Inflammatory macrophage treated with lipopolysaccharide for 1 hour (primary cell): ENCODE measurements around the gene CDKN2B-AS1.
A peak's percentile ranks its signal among the peaks of the same experiment; 100 is the strongest.

Experiments
- DNase-seq, 2 donors: peaks; one replicate each; pipeline ENCODE4 v3.0.0-alpha.2; 2020 to 2022

The CDKN2B-AS1 gene

DNA sequence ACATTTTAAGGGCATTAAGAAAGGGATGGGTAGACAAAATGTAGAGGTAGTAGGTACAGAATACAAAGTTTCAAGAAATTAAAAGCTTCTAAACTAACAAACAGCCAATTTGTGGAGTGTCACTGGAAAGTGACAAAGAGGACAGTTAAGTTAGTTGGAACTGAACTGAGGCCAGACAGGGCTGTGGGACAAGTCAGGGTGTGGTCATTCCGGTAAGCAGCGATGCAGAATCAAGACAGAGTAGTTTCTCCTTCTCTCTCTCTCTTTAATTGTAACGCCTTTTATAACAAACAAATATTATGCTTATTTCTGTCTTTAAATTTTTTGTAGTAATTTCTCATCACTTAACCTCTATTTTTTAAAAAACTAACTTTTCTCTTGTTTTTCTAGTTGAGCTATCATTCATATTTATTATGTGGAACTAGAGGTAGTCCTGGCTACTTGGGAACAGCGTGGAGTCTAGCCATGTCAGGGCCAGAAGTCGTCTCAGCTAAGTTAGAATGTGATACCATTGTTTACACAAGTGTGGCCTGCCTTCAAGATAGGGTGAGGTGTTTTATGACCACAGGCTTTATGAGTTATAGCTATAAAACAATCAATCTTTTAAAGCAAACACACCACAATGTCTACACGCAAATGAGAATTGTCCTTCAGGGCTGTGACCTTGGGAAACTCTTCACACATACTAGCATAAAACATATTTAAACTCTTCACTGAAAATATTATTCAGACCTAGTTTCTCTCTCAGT, 129.8 kb downstream of the CDKN2B-AS1 start:
- DNase-seq: no peak

DNA sequence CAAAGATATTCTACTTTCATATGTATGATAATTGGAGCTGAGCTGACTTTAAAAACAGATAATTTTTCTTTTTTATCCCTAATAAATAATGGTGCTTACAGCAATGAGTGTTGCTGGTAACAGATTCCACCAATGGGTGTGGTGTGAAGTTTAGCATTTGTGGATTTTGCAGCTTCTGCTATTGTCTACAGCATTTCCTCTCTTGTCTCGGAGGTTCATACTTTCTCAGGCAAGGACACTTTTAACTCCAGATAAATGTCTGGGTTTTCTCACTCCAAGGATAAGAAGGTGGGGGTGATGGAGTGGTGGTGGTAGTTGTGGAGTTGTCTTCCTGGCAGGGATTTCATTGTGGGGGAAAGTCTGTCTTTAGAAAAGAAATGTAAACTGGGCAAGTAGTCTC, 134.5 kb downstream of the CDKN2B-AS1 start:
- no peak for DNase-seq

DNA sequence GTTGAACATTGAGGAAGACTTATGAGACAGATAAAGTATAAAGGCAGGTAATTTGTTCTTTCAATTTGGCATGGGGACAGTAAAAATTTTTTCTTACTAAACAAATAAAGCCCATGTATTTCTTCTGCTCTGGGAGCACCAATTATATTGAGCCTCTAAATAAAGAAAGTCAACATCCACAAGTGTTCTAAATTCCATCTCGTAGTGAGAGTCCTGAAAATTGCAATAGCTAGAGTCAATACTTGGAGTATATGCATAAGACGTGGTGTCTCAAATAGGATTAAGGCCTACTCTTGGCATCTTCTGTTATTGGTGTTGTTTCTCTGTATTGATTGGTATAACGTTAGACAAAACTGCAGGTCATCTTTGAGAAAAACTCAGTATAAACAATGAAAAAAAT, 135.0 kb downstream of the CDKN2B-AS1 start:
- no peak for DNase-seq

DNA sequence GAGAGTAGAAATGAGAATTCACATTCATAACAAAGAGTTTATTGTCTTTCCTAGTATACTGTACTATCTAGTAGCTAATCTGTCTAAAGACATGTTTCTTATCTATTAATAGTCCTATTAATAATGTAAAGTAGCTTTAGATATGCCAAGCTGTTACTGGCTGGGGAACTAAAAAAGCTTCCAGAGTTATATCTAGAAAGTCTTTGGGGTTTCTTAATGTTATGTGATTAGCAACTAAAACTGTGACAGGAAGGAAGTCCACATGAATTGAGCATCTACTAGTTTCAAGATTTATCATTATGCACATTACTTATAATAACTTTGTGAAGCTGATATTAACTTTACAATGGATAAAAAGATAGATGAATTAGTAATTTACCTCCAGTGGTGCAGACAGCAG, 137.2 kb downstream of the CDKN2B-AS1 start:
- DNase-seq: no peak

DNA sequence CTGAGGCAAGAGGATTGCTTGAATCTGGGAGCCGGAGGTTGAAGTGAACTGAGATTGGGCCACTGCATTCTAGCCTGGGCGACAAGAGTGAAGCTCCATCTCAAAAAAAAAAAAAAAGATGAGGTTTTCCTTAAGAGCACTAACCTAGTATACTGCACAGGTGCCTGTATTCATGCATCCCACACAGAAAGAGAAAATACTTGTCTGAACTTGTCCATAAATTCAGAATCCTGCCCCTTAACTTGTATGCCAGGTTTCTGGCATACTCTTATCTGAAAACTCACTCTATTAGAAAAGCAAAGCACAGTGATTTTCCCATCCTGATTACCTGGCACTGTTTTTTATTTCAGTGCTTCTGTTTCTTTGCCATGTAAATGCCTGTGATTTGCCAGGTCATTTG, 139.8 kb downstream of the CDKN2B-AS1 start:
- DNase-seq: no peak

DNA sequence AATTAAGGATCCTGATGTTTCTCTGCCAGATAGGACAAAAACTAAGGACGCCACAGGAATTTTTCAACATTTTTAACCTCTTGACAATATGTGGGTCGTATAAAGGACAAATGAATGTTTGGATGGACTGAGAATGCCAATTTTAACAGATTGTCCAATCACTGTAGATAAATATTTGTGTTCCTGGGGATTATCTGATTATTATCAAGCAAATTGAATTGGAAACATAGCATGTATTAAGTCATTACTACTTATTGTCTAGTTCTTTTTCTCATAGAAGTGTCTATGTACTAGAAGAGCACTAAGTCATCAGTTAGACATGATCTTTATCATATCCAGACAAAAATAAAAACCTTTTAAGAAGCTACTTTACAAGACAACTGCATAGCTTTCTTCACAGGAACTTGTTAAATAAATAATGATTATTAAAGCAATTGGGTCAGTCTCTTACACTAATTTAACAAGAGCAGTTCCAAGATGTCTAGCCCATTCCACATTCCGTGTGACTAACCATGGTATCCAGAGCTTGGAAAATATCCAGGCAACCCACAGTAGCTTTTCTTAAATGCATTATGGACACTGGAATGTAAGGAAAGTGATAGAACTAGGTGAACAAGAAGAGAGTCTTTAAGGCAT, 142.0 kb downstream of the CDKN2B-AS1 start:
- DNase-seq: no peak

DNA sequence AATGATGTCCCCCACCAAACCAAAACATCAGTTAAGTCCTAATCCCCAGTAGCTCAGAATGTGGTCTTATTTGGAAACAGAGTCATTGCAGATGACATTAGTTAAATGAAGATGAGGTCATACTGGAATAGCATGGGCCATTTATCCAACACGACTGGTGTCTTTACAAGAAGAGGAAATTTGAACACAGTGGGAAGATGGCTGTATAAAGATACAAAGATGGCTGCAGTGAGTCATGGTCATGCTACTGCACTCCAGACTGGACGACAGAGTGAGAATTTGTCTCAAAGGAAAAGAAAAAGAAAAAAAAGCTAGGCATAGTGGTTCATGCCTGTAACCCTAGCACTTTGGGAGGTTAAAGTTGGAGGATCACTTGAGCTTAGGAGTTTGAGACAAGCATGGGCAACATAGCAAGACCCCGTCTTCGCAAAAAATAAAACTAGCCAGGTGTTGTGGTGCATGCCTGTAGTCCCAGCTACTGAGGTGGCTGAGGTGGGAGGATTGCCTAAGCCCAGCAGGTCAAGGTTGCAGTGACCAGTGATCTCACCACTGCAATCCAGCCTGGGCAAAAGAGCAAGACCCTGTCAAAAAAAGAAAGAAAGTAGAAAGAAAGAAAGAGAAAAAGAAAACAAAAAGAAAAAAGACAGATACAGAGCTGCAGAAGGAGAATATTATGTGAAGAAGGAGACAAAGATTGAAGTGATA, 144.5 kb downstream of the CDKN2B-AS1 start:
- peak; percentile 47 to 69 for DNase-seq

DNA sequence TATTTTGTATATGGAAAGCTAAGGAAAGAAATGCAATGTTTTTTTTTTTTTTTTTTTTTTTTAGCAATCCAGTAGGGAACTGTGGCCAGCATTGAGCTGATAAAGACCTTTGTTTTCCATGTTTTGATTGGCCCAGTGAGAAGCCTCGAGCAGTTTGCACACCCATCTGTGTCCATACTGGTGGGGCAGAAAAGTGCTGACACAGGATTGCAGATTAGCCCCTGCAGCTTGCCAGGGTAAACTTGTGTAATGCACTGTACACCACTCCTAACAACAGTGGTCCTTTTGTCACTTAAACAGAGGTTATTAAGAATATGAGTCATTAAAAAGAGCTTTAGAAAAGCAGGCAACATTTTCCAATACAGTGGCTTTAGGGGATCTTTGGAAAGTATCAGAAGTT, 147.3 kb downstream of the CDKN2B-AS1 start:
- DNase-seq: no peak

DNA sequence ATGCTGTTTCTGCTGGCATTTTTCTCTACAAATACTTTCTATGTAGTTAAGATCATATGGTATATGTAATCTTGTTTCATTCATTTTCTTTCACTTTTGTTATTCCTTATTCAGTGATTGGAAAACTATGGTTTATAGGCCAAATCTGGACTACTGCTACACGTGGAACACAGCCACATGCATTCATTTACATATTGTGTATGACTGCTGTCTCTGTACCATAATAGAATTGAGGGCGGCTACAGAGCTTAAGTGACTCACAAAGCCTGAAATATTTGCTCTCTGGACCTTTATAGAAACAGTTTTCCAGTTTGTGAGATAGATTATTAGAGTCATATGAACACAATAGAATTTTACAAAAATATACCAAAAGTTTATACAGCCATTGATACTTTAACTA, 148.1 kb downstream of the CDKN2B-AS1 start:
- peak in 1 of 2 donors; percentile 62 for DNase-seq

DNA sequence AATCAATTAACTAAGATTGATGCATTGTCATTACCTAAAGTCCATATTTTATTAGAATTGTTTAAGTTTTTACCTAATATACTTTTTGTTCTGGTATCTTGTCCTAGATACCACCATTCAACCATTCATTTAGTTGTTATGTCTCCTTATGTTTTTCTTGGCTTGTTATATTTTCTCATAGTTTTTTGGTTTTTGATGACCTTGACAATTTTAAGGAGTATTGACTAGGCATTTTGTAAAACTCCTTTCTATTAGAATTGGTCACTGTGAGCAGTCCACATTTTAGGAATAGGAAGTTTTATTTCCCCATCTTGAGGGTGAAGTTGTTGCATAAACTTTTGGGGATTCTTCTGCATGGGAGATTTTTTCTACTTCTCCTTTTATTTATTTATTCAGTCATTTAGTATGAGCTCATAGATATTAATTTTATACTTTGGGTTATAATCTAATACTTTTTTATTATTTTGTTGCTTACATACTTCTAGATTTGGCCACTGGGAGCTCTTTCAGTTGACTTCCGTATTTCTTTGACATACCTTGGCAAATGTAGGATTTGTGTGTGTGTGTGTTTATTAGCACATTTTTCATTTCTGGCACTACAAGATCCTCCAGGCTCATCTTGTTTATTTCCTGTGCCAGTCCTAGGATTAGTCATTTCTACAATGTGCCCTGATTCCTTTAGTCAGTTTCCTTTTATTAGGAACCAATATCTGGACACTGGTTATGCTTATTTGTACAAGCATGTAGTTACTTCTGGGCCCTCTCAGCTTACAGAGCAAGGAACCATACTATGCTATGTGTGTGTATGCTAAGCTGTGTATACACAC, 149.4 kb downstream of the CDKN2B-AS1 start:
- DNase-seq: peak; percentile 69 to 76

DNA sequence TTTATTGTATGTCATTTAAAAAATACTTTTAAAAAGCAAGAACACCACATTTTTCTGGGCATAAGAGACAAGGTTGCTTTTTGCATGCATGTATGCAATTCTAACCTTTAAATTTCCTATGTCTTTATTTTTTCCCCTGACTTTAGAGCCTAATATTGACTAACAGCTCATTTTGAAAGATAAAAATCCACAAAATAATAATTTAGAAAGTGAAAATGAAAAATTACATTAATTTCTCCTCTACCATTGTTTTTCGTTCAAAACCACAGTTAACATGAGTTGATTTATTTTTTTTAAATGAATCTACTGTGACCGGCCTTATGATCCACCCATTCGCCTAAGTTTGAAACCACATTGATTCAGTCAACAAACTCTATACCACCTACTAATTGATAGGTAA, 152.0 kb downstream of the CDKN2B-AS1 start:
- no peak for DNase-seq

DNA sequence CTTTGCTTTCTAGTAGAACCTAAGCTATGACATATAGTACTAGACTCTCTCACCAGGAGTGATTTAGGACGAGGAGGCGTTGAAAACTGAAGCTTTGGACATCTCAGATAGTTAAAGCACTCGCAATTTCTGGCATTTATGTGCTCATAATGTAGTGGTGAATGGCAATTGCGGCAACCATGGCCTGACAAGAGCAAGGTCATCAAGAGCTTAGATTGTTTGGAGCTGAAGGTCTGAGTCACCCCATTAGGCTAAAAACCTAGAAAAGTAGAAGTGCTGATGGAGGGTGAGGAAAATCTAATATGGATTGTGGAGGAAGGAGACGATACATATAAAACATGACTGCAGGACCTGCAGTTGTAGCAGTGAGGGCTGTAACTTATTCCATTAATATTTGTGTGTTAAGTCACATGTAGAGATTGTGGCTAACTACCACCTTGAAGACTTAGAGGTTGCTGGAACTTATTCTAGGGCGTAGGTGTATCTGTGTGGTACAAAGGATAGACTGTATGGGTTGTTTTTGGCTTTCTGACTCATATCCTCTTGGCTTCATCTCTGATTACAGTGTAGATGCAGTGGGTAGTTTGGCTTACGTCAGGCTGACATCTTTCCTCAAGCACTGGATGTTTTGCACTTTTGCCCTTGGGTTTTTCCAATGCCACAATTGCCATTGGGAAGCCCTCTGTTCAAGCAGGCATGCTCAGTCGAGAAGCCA, 153.4 kb downstream of the CDKN2B-AS1 start:
- peak; percentile 74 to 93 for DNase-seq

DNA sequence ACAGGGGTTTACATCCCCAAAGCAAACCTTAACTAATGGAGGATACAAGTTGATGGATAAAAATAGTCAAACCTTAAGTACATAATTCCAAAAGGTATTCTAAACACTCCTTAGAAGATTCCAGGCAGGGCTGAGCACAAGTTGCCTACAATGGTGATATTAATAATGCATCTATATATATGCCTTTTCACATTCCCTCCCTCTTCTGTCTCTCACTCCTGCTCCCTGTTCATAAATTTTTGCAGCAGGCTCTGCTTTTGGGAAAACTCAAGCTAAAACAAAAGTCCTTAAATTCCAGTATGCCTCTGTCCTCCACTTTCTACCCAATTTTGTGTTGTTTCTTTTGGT, 153.9 kb downstream of the CDKN2B-AS1 start:
- no peak for DNase-seq

DNA sequence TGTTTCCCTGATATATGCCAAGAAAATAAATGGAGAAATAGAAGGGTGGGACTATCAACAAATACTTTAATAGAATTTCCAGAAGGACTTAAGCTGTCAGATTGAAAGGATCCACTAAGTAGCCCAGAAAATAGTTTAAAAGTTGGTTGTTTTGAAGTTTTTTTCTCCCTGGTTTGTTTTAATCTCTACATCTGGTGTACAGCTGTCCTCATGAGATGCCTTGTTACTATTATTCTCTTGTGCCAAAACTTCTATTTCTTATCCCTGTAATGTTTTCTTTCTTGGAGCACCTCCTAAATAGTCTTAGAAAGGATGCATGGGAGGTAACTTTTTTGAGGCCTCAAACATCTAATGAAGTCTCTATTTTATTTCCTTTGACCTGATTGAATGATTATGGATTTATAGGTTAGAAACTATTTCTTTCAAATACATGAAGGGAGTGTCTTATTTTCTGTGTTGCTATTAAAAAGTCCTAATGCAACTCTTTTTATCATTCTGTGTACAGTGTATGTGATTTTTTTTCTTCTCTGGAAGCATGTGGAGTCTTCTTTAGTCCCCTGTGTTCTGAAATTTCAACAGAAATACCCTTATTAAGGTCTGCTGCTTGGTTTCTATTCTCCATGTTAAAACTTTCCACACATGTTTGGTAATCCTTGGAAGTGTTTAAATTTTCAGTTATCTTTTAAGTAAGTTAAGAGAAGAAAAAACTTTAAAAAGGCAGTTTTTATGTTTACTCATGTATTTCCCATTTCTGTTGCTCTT, 154.5 kb downstream of the CDKN2B-AS1 start:
- DNase-seq: no peak

DNA sequence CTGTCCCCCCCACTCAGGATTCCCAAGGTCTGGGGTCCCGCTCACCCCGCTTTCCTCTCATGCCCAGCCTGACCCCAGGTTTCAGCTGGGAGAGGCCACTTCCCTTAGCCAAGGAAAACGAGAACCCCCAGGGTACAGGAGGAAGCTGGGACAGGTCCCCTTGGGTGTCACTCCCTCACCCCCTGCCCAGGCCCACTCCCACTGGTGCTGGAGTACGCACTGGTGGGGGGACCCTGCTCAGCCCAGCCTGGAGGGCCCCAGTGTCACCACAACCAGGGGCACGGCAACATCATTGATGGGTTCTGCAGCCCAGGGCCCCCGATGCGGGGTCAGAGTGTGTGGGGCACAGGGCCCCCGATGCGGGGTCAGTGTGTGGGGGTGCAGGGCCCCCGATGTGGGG, 159.5 kb downstream of the CDKN2B-AS1 start:
- DNase-seq: no peak

DNA sequence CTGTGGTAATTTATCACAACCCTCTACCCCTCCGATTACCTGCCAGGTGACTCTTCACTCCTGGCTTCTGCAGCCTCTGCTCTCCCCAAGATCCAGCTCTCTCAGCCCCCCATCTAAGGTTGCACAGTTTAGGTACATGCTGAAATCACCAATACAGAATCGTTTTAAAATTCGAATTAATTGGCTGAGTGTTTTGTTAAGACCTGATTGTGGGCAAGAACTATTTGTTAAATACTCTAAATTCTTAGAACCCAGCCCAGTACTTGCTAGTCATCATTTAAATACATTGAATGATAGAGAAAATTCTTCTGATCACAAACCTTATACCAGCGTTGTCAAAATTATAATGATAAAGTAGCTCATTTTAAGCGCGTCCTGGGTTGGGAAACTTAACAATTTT, 162.0 kb downstream of the CDKN2B-AS1 start:
- no peak for DNase-seq

DNA sequence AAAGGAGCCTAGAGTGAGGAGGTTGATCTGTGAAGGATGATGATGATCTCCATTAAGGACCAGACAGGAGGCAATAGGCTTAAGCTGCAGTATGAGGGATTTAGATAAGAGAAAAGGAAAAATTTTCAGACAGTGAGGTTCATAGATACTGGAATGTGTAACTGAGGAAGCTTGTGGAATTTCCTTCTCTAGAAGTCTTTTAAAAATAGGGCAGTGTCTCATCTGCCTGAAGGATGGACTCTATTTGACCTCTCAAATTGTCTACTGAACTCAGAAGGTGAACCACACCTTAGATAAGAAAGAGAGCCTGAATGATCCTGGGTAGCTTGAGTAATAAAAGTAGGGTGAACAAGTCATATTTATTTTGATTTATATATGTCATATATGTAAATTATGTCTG, 162.7 kb downstream of the CDKN2B-AS1 start:
- no peak for DNase-seq

DNA sequence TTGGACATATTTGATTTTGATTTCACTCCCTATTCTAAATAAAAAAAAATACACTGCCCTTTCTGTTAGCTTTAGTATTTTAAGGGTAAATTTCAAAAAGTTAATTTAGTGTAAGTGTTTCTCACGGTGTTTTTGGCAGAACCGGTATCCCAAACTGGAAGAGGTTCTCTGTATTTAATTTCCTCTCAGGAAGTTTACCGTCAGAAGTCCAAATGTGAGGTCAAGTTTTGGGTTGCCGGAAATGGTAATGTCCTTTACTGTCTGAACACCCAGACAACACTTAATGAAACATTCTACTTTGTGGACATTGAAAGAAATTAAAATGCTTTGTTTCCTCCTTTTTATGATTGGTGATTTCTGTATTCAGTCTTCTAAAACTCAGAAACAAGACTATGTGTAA, 163.2 kb downstream of the CDKN2B-AS1 start:
- no peak for DNase-seq

DNA sequence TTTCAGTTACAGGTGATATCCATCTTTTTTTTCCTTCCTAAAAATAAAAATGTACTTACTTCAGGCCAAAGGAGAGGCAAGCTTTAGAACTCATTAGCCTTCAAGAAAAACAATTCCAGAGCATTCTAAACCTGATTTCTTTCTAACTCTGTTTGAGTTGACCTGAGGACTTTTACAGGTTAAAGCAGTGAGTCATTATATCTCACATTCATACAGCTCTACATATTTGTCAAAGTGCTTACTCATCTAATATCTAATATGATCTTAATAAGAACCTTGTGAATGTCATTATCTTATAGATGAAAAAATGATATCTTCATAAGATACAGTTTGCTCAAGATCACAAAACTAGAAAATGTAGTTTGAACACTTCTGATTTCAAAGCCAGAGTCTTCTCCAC, 163.7 kb downstream of the CDKN2B-AS1 start:
- no peak for DNase-seq

DNA sequence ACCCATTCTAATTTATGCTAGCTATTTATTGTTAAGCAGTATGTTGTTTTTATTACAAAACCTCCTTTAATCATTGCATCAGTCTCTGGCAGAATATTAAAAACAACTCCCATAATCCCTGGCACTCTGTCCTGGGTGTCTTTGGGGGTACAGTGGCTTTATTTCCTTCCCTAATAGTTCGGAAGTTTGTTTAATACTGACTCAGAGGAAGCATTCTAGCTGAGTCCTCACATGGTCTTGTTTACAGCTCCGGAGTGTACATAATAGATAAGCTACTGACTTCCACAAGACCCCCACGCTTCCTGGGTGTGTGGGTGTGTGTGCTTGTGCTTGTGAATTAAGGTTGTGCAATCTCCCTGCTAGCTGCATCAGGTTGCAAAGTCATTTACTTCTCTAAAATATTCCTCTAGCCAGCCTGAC, 164.3 kb downstream of the CDKN2B-AS1 start:
- peak; percentile 93 to 99 for DNase-seq

DNA sequence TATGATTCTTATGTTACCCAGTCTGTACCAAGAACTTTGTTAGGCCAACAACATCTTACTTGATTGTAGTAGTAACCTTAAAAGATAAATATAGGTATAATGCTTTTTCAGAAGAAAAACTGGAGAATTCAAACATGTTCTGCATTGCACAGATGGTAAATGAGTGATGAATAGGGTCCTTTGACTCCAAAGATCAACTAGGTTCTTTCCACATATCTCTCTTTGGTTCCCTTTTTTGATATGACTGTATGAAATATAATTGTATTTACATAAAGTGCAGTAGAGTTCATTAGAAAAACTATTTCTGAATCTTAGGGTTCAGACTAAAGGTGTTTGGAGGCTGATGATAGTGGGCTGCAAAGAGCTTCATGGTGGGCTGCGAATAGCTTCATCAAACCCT, 165.0 kb downstream of the CDKN2B-AS1 start:
- DNase-seq: peak; percentile 56 to 65

DNA sequence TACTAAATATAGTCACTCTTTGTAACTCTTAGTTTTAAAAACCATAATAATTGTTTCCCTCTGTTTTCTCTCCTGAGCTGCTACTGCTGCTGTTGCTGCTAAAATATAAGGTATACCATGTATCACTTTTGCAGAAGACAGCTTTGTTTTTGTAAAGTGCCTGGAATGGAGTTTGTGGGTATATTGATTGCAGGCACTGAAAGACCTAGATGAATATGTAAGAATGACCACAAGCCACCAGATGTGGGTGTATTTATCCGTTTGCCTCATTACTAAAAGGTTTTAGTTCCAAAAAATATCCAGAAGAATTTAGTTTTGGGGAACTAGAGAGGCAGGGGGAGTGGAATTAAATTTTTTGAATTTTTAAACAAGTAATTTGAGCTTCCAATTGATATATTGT, 165.6 kb downstream of the CDKN2B-AS1 start:
- DNase-seq: peak; percentile 44 to 69
